ENCODE measurements around the gene PHF21A. TPM values are rescaled to one million over a fixed set of nuclear protein-coding genes. Genes with fewer than 3 reads are reported as not detected.

PHF21A gene
- total and polyA plus RNA-seq, 8 donors = 36.2 to 77.3 (median 69.3) TPM

- Histone ChIP-seq H3K27me3 (peaks cover 0 to 29% of the 10 kb centered on the region in 2 donors), H3K4me1 (peaks cover 0 to 7% of the 10 kb centered on the region in 2 donors), H3K9me3 (no peaks in the 10 kb centered on the region), H3K27ac (no peak overlapping the region), H3K4me3 (peak overlapping the region; percentile 32 to 44), H3K36me3 (peaks cover 0 to 18% of the 10 kb centered on the region in 2 donors)
- ATAC-seq (no peak), DNase-seq (peak in 1 of 4 donors; percentile 66)
- TF ChIP-seq CTCF (IDR thresholded peaks at IDR 0.05) = no peak
- intact Hi-C loops (cut with DNase I) = no loop called here
Observed at GRCh38 chr11:45885921-45886721, 235.1 kb downstream of the PHF21A start.

- H3K9me3 ChIP-seq = no peaks in the 10 kb centered on the region
- TF ChIP-seq CTCF (IDR thresholded peaks at IDR 0.05) = no peak
- DNase-seq = peak in 2 of 4 donors; percentile 54 to 86
Observed at GRCh38 chr11:45885274-45885920, 235.9 kb downstream of the PHF21A start, which contains the start of gene MAPK8IP1. MAPK8IP1 (plus strand) TSS chr11:45885651; CDS start chr11:45885821, 170 bp downstream.

GRCh38 chr11:45884596-45885185 is 236.6 kb downstream of the PHF21A start:
- H3K36me3 ChIP-seq = peaks cover 0 to 33% of the 10 kb centered on the region in 2 donors
- ATAC-seq (no peak), DNase-seq (no peak)
- H3K9me3 ChIP-seq = no peaks in the 10 kb centered on the region
- peaks cover 0 to 29% of the 10 kb centered on the region in 2 donors for H3K27me3 ChIP-seq
- H3K4me1 ChIP-seq = peaks cover 0 to 7% of the 10 kb centered on the region in 2 donors
- H3K4me3 ChIP-seq = peak overlapping the region in 1 of 2 donors; percentile 44
- H3K27ac ChIP-seq = no peak overlapping the region
- intact Hi-C loops (cut with DNase I) = no loop called here
- TF ChIP-seq CTCF (IDR thresholded peaks at IDR 0.05) = no peak

More at GRCh38 chr11:45885274-45885920, 235.9 kb downstream of the PHF21A start, which contains the start of gene MAPK8IP1:
- peaks cover 0 to 29% of the 10 kb centered on the region in 2 donors for H3K27me3 ChIP-seq
- H3K4me3 ChIP-seq = peak within 1 kb of the TSS; percentile 32 to 44
- peaks cover 0 to 7% of the 10 kb centered on the region in 2 donors for H3K4me1 ChIP-seq
- intact Hi-C loops (cut with DNase I) = no loop called here
- ATAC-seq = peak; percentile 90
- H3K36me3 ChIP-seq = peaks cover 0 to 26% of the 10 kb centered on the region in 2 donors
- H3K27ac ChIP-seq = no peak within 1 kb of the TSS

Other genes starting within 250 kb of the PHF21A start
- gene MAPK8IP1, start 235.8 kb downstream of the PHF21A start, total RNA-seq = 1 to 10 TPM; 6.9 to 8.7 TPM
- 10 to 100 TPM in 1 of 6 donors, 1 to 10 TPM in 5; 4.3 to 10.4 (median 6.4) TPM for gene MAPK8IP1, start 235.8 kb downstream of the PHF21A start, polyA plus RNA-seq (ENCODE audit: insufficient read length in 6 of 6)
- gene FREY1, start 214.2 kb downstream of the PHF21A start, total RNA-seq = under 1 TPM; 0.35 to 0.89 TPM
- under 1 TPM in 4 of 6 donors, not detected in 2; 0.21 to 0.52 (median 0.38) TPM for gene FREY1, start 214.2 kb downstream of the PHF21A start, polyA plus RNA-seq (ENCODE audit: insufficient read length in 6 of 6)
- 10 to 100 TPM; 19.6 to 23.4 TPM for gene PEX16, start 203.6 kb downstream of the PHF21A start, total RNA-seq
- 10 to 100 TPM in 5 of 6 donors, 1 to 10 TPM in 1; 10.0 to 17.4 (median 13.0) TPM for gene PEX16, start 203.6 kb downstream of the PHF21A start, polyA plus RNA-seq (ENCODE audit: insufficient read length in 6 of 6)
- gene LARGE2, start 198.8 kb downstream of the PHF21A start, total RNA-seq = 10 to 100 TPM in 1 of 2 donors, 1 to 10 TPM in 1; 7.5 to 12.7 TPM
- gene LARGE2, start 198.8 kb downstream of the PHF21A start, polyA plus RNA-seq (ENCODE audit: insufficient read length in 6 of 6) = 10 to 100 TPM; 11.4 to 17.2 (median 15.6) TPM
- gene CREB3L1, start 156.2 kb upstream of the PHF21A start, total RNA-seq = 10 to 100 TPM; 40.5 to 59.3 TPM
- 10 to 100 TPM; 16.2 to 27.5 (median 22.1) TPM for gene CREB3L1, start 156.2 kb upstream of the PHF21A start, polyA plus RNA-seq (ENCODE audit: insufficient read length in 6 of 6)
- gene DGKZ, start 226.0 kb upstream of the PHF21A start, total RNA-seq = 10 to 100 TPM; 40.5 to 65.1 TPM
- 10 to 100 TPM; 34.6 to 49.9 (median 38.9) TPM for gene DGKZ, start 226.0 kb upstream of the PHF21A start, polyA plus RNA-seq (ENCODE audit: insufficient read length in 6 of 6)